GM18909 (cell line): Measurements from ENCODE around the gene E2F4.
A peak's percentile ranks its signal among the peaks of the same experiment; 100 is the strongest.

ENCODE experiments used
- ATAC-seq: cut with Tn5 transposase; IDR thresholded peaks from one replicate; pipeline ENCODE4 v1.9.1; 2021; ENCODE audit warnings: mild to moderate bottlenecking; ENCODE audit not compliant: unreplicated experiment, poor library complexity

E2F4 gene

DNA sequence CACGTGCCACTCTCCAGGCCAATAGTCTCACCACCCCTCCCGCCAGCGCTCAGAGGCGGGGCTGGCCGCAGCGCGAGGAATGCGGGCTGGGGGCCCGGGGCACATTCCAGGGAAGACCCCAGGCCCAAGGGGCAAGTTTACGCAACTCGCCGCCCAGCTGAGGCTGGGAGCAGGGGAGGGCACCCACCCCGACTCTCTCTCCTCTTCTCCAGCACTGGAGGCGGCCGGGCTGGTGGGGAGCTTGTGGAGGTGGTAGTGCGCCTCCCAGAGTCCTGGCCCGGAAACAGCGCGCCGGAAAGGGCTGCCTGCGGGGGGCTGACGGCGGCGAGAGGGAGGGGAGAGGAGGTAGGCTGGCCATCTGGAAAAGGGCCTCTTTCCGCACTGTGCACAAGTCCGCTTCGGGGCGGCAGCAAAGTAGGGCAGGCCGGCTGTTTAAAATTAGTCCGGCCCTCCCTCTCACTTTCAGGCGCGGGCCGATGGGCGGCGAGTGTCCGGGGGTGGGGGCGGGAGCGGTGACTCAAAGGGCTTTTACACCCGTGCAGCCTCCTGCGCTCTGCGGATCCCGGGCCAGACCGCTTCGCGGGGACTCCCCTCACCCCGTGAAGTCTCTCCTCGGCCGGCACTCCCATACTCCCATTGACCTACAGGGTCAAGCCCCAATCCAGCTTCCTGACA is 54.3 kb downstream of the E2F4 start:
- ATAC-seq = peak; percentile 25

DNA sequence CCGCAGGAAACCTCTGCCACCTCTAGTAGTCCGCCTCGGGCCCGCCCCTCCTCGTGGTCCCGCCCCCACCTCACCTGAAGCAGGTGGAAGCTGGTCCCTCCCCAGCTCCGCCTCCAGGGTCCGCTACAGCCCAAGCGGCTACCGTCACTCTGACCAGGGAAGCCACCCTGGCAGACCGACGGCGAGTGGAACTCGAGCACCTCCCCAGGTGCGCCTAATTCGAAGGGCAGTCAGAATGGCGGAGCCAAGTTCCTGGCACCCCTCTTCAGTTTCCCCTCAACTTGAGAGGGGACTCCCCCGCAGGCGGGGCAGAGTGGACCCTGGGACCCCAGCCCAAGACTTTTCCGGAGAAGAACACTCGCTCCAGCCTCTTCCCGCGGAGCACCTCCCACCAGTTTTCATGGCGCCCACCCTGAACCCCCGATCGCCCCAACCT is 54.8 kb downstream of the E2F4 start:
- peak; percentile 2 for ATAC-seq

GRCh38 chr16:67247192-67248072 is 55.5 kb downstream of the E2F4 start, which contains the start of gene FHOD1:
TSS of gene FHOD1 (minus strand) at chr16:67247481. CDS start at chr16:67247410, 71 bp downstream.
- peak; percentile 60 for ATAC-seq

DNA sequence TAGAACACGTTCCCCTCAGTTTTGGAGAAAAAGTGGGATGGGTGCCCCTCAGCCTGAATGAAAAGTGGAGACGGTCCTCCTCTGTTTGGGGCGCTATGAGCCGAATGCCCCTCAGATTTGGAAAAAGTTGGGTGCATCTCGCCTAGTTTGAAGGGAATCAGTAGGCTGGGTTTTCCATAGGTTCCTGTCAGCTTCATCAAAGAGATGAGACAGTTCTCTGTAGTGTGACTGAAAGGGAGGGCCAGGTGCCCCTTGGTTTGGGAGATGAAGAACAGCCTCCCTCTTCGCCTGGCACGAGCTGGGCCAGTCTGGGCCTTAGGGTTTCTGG is 56.1 kb downstream of the E2F4 start:
- ATAC-seq = no peak
